ENCODE data around the gene SPACDR.

The SPACDR gene

DNA sequence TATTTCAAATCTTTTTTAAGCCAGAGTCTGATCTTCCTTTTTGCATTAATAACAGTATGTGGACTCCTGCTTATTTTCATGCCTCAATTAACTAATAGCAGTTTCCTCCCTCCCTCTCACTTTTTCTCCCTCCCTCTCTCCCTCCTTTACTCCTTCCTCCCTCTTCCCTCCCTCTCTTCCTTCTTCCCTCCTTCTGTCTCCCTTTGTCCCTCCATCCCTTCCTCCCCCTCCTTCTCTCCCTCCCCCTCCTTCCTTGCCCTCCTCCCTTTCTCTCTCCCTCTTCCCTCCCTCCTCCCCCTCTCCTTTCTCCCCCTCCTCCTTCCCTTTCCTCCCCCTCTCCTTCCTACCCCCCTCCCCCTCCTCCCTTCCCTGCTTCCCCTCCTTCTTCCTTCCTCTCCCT lies 37.5 kb downstream of the SPACDR start:
- Histone ChIP-seq H3K9me3 (ENCODE audit: control insufficient read depth, low read length) (peaks cover 4% of the 10 kb centered on the region), H3K27ac (ENCODE audit: low read depth, low read length, severe bottlenecking) (no peak overlapping the region), H3K36me3 (ENCODE audit: control insufficient read depth, insufficient read depth, low read length) (peaks cover 10% of the 10 kb centered on the region), H3K4me1 (ENCODE audit: control insufficient read depth, insufficient read depth, low read length, poor library complexity, severe bottlenecking) (peaks cover 9% of the 10 kb centered on the region), H3K4me3 (ENCODE audit: extremely low read depth, insufficient read depth, low read length, poor library complexity, severe bottlenecking) (no peak overlapping the region)

DNA sequence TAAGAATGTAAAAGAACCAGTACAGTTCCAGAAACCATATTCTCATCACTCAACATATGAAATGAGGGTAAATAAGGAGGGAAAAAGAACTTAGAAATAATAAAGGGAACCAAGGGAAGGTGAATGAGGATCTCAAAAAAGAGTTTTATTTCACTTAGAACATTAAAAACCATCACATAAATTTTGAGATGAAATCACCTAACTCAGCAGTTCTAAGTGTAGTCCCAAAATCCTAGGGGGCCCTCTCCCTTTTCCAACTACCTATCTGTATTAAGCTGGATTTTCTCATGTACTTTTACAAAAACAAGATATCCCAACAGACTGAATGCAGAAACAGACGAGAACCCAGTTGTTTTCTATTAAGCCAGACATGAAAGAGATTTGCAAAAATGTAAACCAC lies 38.7 kb downstream of the SPACDR start:
- Histone ChIP-seq H3K4me1 (ENCODE audit: control insufficient read depth, insufficient read depth, low read length, poor library complexity, severe bottlenecking) (no peaks in the 10 kb centered on the region), H3K4me3 (ENCODE audit: extremely low read depth, insufficient read depth, low read length, poor library complexity, severe bottlenecking) (no peak overlapping the region), H3K27ac (ENCODE audit: low read depth, low read length, severe bottlenecking) (no peak overlapping the region), H3K9me3 (ENCODE audit: control insufficient read depth, low read length) (peaks cover 4% of the 10 kb centered on the region), H3K36me3 (ENCODE audit: control insufficient read depth, insufficient read depth, low read length) (no peaks in the 10 kb centered on the region)
- no CpG with 5 or more reads among the region's 1 CpG for WGBS, 2 experiments (ENCODE audit: insufficient coverage in 2 of 2)

DNA sequence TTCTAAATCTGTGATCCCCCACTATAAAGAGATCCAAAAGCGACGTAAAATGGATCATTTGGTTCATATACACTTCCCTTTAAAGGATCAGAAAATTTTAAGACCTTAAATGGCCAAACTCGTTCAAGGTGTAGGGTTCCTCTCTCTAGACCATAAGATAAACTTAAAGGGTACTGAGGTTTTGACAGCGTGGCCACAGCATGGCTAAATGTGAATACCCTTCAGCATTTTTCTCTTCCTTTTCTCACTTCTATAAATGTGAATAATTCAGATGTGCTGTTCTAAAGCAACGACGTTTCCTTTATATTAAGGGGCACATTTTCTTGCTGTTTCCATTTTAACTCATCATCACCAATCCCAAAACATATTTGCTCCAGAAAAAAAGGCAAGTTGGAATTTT lies 40.7 kb downstream of the SPACDR start:
- H3K4me1 ChIP-seq (ENCODE audit: control insufficient read depth, insufficient read depth, low read length, poor library complexity, severe bottlenecking): no peaks in the 10 kb centered on the region
- WGBS, 2 experiments (ENCODE audit: insufficient coverage in 2 of 2): 77 to 80% methylated on average over 2 to 3 of the region's 6 CpGs
- H3K36me3 ChIP-seq (ENCODE audit: control insufficient read depth, insufficient read depth, low read length): no peaks in the 10 kb centered on the region
- peaks cover 4% of the 10 kb centered on the region for H3K9me3 ChIP-seq (ENCODE audit: control insufficient read depth, low read length)
- no peak overlapping the region for H3K27ac ChIP-seq (ENCODE audit: low read depth, low read length, severe bottlenecking)
- no peak overlapping the region for H3K4me3 ChIP-seq (ENCODE audit: extremely low read depth, insufficient read depth, low read length, poor library complexity, severe bottlenecking)

DNA sequence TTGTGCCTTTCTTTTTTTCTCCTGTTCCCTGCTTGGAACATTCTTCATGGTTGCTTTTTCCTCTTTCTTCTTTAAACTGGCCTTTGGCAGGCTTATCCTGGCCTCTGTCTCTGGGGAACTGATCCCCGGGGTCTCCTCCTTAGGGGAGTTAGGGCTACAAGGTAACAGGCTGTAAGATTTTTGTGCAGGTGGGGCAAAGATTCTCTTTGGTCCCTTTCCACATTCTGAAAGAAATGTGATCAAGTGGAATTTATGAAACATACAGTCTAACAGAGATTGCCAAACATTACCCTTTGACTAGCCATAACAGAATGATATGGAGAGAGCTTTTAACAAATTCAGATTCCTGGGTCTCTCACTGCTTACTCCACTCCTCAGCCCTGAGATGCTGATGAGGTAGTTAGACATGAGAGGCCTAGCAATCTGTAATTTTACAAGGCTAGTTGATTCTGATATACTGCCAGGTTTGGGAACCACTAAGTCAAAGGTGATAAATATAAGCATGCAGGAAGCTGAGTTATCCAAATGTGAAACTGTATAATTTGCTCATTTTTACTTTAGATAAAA lies 44.3 kb downstream of the SPACDR start:
- H3K4me1 ChIP-seq (ENCODE audit: control insufficient read depth, insufficient read depth, low read length, poor library complexity, severe bottlenecking): no peaks in the 10 kb centered on the region
- no peak overlapping the region for H3K27ac ChIP-seq (ENCODE audit: low read depth, low read length, severe bottlenecking)
- H3K36me3 ChIP-seq (ENCODE audit: control insufficient read depth, insufficient read depth, low read length): no peaks in the 10 kb centered on the region
- no peaks in the 10 kb centered on the region for H3K9me3 ChIP-seq (ENCODE audit: control insufficient read depth, low read length)
- H3K4me3 ChIP-seq (ENCODE audit: extremely low read depth, insufficient read depth, low read length, poor library complexity, severe bottlenecking): no peak overlapping the region
- 75% methylated on average over 1 of the region's 1 CpG; no CpG with 5 or more reads in 1 of the 2 experiments for WGBS, 2 experiments (ENCODE audit: insufficient coverage in 2 of 2)

DNA sequence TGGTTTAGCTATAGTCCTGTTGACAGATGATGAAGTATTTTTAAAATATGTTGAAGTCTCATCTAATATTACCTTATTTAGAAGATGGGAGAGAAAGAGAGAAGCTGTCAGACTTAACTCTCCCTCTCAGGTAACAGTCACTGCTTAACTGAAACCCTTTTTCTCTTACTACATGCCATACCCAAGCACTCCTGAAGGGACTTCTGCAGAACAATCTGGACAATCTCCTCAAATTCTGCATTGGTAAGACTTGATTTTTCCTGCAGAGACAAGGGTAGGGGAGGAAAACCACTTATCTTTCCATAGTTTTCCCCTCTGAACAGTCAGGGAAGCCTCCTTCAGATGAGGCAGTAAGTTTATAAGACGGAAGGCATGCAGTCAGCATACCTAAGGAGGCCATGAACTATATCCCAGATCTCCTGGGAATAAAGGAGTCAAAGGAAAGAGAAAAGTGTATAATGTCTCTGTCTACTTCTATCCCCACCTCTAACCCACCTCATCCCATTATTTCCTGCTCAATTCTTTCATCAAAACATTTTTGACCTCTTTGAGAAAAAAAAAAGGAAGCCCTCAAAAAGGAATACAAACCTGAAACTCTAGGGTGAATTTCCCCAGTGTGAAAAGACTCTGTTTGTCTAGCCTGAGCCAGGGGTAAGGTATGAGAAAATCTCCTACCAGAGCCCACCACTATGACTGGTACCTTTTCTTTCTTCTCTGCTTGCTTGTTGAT lies 45.0 kb downstream of the SPACDR start:
- Histone ChIP-seq H3K27ac (ENCODE audit: low read depth, low read length, severe bottlenecking) (no peak overlapping the region), H3K36me3 (ENCODE audit: control insufficient read depth, insufficient read depth, low read length) (no peaks in the 10 kb centered on the region), H3K4me1 (ENCODE audit: control insufficient read depth, insufficient read depth, low read length, poor library complexity, severe bottlenecking) (no peaks in the 10 kb centered on the region), H3K9me3 (ENCODE audit: control insufficient read depth, low read length) (no peaks in the 10 kb centered on the region), H3K4me3 (ENCODE audit: extremely low read depth, insufficient read depth, low read length, poor library complexity, severe bottlenecking) (no peak overlapping the region)
- WGBS, 2 experiments (ENCODE audit: insufficient coverage in 2 of 2): no CpG with 5 or more reads among the region's 1 CpG

DNA sequence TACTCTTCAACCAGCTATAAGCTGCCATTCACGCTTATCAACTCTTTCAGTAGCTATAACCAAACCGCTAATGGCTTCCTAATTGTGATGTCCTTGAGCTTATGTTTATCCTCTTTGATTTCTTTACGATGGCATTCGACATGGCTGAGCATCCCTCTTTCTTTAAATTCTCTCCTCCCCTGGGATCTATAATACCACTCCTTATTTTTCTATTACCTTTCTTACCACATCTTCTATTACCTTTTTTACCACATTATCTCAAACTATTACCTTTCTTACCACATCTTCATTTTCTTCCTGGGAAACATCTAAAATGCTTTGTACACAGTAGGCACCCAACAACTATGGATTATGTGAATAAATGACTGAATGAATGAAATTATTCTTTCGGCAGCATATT lies 48.6 kb downstream of the SPACDR start:
- Histone ChIP-seq H3K9me3 (ENCODE audit: control insufficient read depth, low read length) (no peaks in the 10 kb centered on the region), H3K36me3 (ENCODE audit: control insufficient read depth, insufficient read depth, low read length) (no peaks in the 10 kb centered on the region), H3K4me3 (ENCODE audit: extremely low read depth, insufficient read depth, low read length, poor library complexity, severe bottlenecking) (no peak overlapping the region), H3K27ac (ENCODE audit: low read depth, low read length, severe bottlenecking) (no peak overlapping the region), H3K4me1 (ENCODE audit: control insufficient read depth, insufficient read depth, low read length, poor library complexity, severe bottlenecking) (no peaks in the 10 kb centered on the region)
- 90 to 92% methylated on average over 4 of the region's 5 CpGs for WGBS, 2 experiments (ENCODE audit: insufficient coverage in 2 of 2)

DNA sequence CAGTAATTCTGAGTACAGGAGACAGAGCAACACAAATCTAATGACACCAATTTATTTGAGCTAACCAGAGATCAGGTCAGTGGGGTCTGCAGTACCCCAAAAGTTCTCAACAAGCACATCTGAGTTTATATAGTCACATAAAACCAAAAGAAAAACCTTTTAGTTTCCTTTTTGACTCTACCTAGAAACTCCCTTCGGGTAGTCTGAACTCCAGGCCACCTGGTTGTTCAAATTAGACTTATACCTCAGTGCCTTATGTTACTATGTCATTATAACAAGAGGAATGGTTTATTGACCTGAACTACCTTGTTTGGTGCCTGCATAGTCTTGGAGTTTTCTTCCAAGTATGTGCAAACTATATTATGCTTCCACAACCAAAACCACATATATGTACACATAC lies 50.2 kb downstream of the SPACDR start:
- WGBS, 2 experiments (ENCODE audit: insufficient coverage in 2 of 2): no CpG with 5 or more reads among the region's 1 CpG
- Histone ChIP-seq H3K27ac (ENCODE audit: low read depth, low read length, severe bottlenecking) (no peak overlapping the region), H3K36me3 (ENCODE audit: control insufficient read depth, insufficient read depth, low read length) (no peaks in the 10 kb centered on the region), H3K4me3 (ENCODE audit: extremely low read depth, insufficient read depth, low read length, poor library complexity, severe bottlenecking) (no peak overlapping the region), H3K4me1 (ENCODE audit: control insufficient read depth, insufficient read depth, low read length, poor library complexity, severe bottlenecking) (no peaks in the 10 kb centered on the region), H3K9me3 (ENCODE audit: control insufficient read depth, low read length) (no peaks in the 10 kb centered on the region)

DNA sequence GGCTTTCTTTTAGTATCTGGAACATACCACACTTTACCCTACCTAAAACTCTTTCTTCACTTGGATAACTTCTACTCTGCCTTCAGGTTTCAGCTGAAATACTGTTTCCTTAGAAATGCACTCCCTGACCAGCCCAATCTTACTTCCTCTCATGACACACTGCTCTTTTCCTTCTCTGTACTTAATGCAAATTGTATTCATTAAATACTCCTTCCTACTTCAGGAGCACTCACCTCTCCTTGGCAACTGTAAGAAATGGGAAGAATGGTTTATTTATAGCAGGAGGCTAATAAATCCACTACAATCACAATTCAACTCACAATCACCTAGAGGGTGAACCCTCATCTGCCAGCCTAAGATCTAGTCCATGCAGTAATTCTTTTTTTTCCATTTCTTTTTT lies 50.7 kb downstream of the SPACDR start:
- H3K4me3 ChIP-seq (ENCODE audit: extremely low read depth, insufficient read depth, low read length, poor library complexity, severe bottlenecking): no peak overlapping the region
- no peaks in the 10 kb centered on the region for H3K9me3 ChIP-seq (ENCODE audit: control insufficient read depth, low read length)
- H3K27ac ChIP-seq (ENCODE audit: low read depth, low read length, severe bottlenecking): no peak overlapping the region
- H3K36me3 ChIP-seq (ENCODE audit: control insufficient read depth, insufficient read depth, low read length): no peaks in the 10 kb centered on the region
- no peaks in the 10 kb centered on the region for H3K4me1 ChIP-seq (ENCODE audit: control insufficient read depth, insufficient read depth, low read length, poor library complexity, severe bottlenecking)

DNA sequence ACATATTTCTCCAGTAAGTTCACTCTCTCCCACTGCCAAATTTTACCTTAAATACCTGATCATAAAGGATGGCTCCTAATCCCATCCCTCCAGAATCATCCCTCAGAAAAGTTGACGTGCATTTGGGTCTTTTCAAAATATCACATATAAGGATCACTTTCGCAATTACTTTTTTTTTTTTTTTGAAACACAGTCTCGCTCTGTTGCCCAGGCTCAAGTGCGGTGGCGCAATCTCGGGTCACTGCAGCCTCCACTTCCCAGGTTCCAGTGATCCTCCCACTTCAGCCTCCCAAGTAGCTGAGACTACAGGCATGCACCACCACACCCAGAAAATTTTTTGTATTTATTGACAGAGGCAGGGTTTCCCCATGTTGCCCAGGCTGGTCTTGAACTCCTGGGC lies 53.0 kb downstream of the SPACDR start:
- 81 to 83% methylated on average over 2 to 6 of the region's 6 CpGs for WGBS, 2 experiments (ENCODE audit: insufficient coverage in 2 of 2)
- no peaks in the 10 kb centered on the region for H3K36me3 ChIP-seq (ENCODE audit: control insufficient read depth, insufficient read depth, low read length)
- H3K27ac ChIP-seq (ENCODE audit: low read depth, low read length, severe bottlenecking): no peak overlapping the region
- H3K4me1 ChIP-seq (ENCODE audit: control insufficient read depth, insufficient read depth, low read length, poor library complexity, severe bottlenecking): peaks cover 9% of the 10 kb centered on the region
- H3K9me3 ChIP-seq (ENCODE audit: control insufficient read depth, low read length): no peaks in the 10 kb centered on the region
- no peak overlapping the region for H3K4me3 ChIP-seq (ENCODE audit: extremely low read depth, insufficient read depth, low read length, poor library complexity, severe bottlenecking)

DNA sequence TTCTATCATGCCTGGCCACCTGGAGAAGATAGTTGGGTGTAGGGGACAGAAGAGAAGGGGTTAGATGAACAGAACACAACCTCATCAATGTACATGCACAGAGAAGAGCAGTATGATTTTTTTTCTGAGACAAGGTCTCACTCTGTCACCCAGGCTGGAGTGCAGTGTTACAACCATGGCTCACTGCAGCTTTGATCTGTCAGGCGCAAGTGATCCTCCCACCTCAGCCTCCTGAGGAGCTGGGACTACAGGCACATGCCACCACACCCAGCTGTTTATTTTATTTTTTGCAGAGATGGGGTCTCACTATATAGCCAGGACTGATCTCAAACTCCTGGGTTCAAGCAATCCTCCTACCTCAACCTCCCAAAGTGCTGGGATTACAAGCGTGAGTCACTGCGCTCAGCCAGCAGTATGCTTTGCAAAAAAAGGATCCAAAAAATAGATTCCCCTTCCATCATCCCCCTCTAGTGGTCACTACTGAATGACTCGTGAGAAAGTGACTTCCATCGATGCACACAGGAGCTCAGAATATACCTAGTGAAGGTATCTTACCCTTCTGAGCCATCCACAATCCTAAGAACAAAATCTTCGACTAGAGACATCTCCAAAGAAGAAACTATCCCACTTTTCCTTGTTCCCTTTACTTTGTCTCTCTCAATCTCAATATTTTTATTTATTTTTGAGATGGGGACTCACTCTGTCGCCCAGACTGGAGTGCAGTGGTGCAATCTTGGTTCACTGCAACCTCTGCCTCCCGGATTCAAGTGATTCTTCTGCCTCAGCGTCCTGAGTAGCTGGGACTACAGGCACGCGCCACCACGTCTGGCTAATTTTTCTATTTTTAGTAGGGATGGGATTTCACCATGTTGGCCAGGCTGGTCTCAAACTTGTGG lies 56.5 kb downstream of the SPACDR start:
- Histone ChIP-seq H3K4me3 (ENCODE audit: extremely low read depth, insufficient read depth, low read length, poor library complexity, severe bottlenecking) (no peak overlapping the region), H3K27ac (ENCODE audit: low read depth, low read length, severe bottlenecking) (peak overlapping the region; percentile 23), H3K9me3 (ENCODE audit: control insufficient read depth, low read length) (no peaks in the 10 kb centered on the region), H3K4me1 (ENCODE audit: control insufficient read depth, insufficient read depth, low read length, poor library complexity, severe bottlenecking) (peaks cover 9% of the 10 kb centered on the region), H3K36me3 (ENCODE audit: control insufficient read depth, insufficient read depth, low read length) (no peaks in the 10 kb centered on the region)
- WGBS, 2 experiments (ENCODE audit: insufficient coverage in 2 of 2): 50 to 51% methylated on average over 9 to 12 of the region's 12 CpGs

DNA sequence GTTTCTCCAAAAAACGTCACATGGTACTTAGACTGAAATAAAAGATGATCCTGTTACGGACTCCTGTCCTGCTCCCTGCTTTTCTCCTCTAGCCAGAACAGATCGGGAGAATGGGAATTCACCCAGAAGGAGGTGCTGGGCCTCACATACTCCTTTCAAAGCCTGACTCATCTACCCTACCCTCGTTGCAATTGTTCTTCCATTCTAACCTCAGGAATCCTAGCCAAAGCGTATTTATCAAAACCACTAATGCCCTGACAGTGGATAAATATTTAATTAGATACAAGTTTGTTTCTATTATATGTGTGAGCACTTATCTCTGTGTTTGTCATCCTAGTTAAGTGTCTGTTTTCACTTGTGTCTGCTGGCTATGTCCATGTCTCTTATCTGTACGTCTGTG lies 57.3 kb downstream of the SPACDR start:
- WGBS, 2 experiments (ENCODE audit: insufficient coverage in 2 of 2): 61 to 81% methylated on average over 3 of the region's 6 CpGs
- peaks cover 9% of the 10 kb centered on the region for H3K4me1 ChIP-seq (ENCODE audit: control insufficient read depth, insufficient read depth, low read length, poor library complexity, severe bottlenecking)

More for the DNA sequence above, 57.3 kb downstream of the SPACDR start:
- H3K9me3 ChIP-seq (ENCODE audit: control insufficient read depth, low read length): no peaks in the 10 kb centered on the region
- H3K36me3 ChIP-seq (ENCODE audit: control insufficient read depth, insufficient read depth, low read length): no peaks in the 10 kb centered on the region
- no peak overlapping the region for H3K4me3 ChIP-seq (ENCODE audit: extremely low read depth, insufficient read depth, low read length, poor library complexity, severe bottlenecking)
- peak overlapping the region; percentile 23 for H3K27ac ChIP-seq (ENCODE audit: low read depth, low read length, severe bottlenecking)

All from mesodermal cell (in vitro differentiated cells).